ENCODE data around the gene PPFIBP1. TPM values are rescaled to one million over a fixed set of nuclear protein-coding genes. Genes with fewer than 3 reads are reported as not detected.
A peak's percentile ranks its signal among the peaks of the same experiment; 100 is the strongest.

The PPFIBP1 gene
- total and polyA plus RNA-seq, 2 of the 13 experiments (the other 11 are each of a cell fraction or from before 2014, with no cell fraction given), result 16.2 to 21.8 TPM

DNA sequence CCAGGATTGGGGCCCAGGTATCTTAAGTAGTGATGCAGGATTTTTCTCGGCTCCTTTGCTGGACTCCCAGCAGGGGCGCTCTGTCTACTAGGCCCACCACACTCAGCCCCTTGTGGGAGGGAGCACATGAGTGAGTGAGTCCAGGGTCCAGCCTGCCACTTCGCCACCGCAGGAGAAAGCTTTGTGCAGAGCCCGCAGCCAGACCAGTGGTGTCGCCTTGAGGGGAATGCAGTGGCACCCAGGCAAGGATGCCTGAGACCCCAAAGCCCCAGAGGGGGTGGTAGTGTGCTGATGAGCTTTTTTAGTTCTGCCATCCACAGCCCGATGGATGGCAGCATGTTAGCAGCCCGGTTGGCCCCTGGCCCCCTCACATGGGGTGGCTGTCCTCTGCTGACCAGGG is 181.3 kb downstream of the PPFIBP1 start (continued):
- TF ChIP-seq TGIF2 (CRISPR knock-in tag; IDR thresholded peaks at IDR 0.05) (no peak), ZNF652 (CRISPR knock-in tag; IDR thresholded peaks at IDR 0.05; ENCODE audit: borderline replicate concordance, low read depth) (no peak), ZNF878 (CRISPR knock-in tag; IDR thresholded peaks at IDR 0.05) (no peak), ZNF24 (IDR thresholded peaks at IDR 0.05) (no peak), ZNF460 (CRISPR knock-in tag; IDR thresholded peaks at IDR 0.05; ENCODE audit: borderline replicate concordance) (no peak), JDP2 (CRISPR knock-in tag; IDR thresholded peaks at IDR 0.05; ENCODE audit: borderline replicate concordance) (no peak), GTF3A (CRISPR knock-in tag; conservative IDR thresholded peaks at IDR 0.05) (no peak), KAT8 (CRISPR knock-in tag; IDR thresholded peaks at IDR 0.05) (0 out of 2 replicates have a peak, but pooled peaks have one; percentile 28), ZNF83 (CRISPR knock-in tag; IDR thresholded peaks at IDR 0.05; ENCODE audit: borderline replicate concordance) (no peak), HNRNPUL1 (IDR thresholded peaks at IDR 0.05; ENCODE audit: low read depth, low read length) (no peak), SUZ12 (IDR thresholded peaks at IDR 0.05; ENCODE audit: low read depth, low read length) (no peak), NRL (CRISPR knock-in tag; IDR thresholded peaks at IDR 0.05; ENCODE audit: borderline replicate concordance) (peak; percentile 51; the same call in 1 of the 2 replicates), FOXJ3 (CRISPR knock-in tag; IDR thresholded peaks at IDR 0.05; ENCODE audit: borderline replicate concordance) (no peak), ZNF556 (CRISPR knock-in tag; IDR thresholded peaks at IDR 0.05; ENCODE audit: borderline replicate concordance) (peak; percentile 82; the same call in 1 of the 2 replicates), ATF3 (CRISPR knock-in tag; IDR thresholded peaks at IDR 0.05) (no peak), SMC3 (IDR thresholded peaks at IDR 0.05; ENCODE audit: low read length) (no peak; the same call in 1 of the 2 replicates), ZNF317 (CRISPR knock-in tag; IDR thresholded peaks at IDR 0.05) (no peak), ZNF414 (CRISPR knock-in tag; IDR thresholded peaks at IDR 0.05) (0 out of 2 replicates have a peak, but pooled peaks have one; percentile 26), BCL6 (CRISPR knock-in tag; IDR thresholded peaks at IDR 0.05) (no peak), ZBTB20 (CRISPR knock-in tag; IDR thresholded peaks at IDR 0.05; ENCODE audit: borderline replicate concordance, low read depth) (no peak), FOXA3 (CRISPR knock-in tag; IDR thresholded peaks at IDR 0.05) (peak; percentile 37; the same call in 1 of the 2 replicates), SOX6 (IDR thresholded peaks at IDR 0.05) (no peak), SOX6 (CRISPR knock-in tag; IDR thresholded peaks at IDR 0.05) (peak; percentile 34; the same call in 1 of the 2 replicates)
- TF ChIP-seq, protein P1, sequence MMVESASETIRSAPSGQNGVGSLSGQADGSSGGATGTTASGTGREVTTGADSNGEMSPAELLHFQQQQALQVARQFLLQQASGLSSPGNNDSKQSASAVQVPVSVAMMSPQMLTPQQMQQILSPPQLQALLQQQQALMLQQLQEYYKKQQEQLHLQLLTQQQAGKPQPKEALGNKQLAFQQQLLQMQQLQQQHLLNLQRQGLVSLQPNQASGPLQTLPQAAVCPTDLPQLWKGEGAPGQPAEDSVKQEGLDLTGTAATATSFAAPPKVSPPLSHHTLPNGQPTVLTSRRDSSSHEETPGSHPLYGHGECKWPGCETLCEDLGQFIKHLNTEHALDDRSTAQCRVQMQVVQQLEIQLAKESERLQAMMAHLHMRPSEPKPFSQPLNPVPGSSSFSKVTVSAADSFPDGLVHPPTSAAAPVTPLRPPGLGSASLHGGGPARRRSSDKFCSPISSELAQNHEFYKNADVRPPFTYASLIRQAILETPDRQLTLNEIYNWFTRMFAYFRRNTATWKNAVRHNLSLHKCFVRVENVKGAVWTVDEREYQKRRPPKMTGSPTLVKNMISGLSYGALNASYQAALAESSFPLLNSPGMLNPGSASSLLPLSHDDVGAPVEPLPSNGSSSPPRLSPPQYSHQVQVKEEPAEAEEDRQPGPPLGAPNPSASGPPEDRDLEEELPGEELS (CRISPR knock-in tag; IDR thresholded peaks at IDR 0.05), result no peak; the same call in 1 of the 2 replicates
- TF ChIP-seq, protein P2, sequence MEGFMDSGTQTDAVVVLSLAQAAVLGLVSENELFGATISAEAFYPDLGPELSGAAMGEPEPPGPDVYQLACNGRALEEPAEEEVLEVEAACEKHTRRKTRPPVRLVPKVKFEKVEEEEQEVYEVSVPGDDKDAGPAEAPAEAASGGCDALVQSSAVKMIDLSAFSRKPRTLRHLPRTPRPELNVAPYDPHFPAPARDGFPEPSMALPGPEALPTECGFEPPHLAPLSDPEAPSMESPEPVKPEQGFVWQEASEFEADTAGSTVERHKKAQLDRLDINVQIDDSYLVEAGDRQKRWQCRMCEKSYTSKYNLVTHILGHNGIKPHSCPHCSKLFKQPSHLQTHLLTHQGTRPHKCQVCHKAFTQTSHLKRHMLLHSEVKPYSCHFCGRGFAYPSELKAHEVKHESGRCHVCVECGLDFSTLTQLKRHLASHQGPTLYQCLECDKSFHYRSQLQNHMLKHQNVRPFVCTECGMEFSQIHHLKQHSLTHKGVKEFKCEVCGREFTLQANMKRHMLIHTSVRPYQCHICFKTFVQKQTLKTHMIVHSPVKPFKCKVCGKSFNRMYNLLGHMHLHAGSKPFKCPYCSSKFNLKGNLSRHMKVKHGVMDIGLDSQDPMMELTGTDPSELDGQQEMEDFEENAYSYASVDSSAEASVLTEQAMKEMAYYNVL (CRISPR knock-in tag; IDR thresholded peaks at IDR 0.05; ENCODE audit: borderline replicate concordance), result no peak
- TF ChIP-seq, protein P3, sequence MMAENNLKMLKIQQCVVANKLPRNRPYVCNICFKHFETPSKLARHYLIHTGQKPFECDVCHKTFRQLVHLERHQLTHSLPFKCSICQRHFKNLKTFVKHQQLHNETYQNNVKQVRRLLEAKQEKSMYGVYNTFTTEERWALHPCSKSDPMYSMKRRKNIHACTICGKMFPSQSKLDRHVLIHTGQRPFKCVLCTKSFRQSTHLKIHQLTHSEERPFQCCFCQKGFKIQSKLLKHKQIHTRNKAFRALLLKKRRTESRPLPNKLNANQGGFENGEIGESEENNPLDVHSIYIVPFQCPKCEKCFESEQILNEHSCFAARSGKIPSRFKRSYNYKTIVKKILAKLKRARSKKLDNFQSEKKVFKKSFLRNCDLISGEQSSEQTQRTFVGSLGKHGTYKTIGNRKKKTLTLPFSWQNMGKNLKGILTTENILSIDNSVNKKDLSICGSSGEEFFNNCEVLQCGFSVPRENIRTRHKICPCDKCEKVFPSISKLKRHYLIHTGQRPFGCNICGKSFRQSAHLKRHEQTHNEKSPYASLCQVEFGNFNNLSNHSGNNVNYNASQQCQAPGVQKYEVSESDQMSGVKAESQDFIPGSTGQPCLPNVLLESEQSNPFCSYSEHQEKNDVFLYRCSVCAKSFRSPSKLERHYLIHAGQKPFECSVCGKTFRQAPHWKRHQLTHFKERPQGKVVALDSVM (CRISPR knock-in tag; IDR thresholded peaks at IDR 0.05), result no peak
